AG04449 (cell line): ENCODE measurements around the gene MISFA.
"Not testable (repeated sequence)": the region's sequence is repeated elsewhere in the genome, so short reads cannot be mapped to it uniquely, and the experiment has no call there.

Experiments used
- CTCF ChIA-PET: fragments of 350-600 bp; formaldehyde crosslinking; extraction: SDS; loops from one replicate; lab custom pipeline; 2021; ENCODE audit warnings: antibody characterized with exemption; lab: Yijun Ruan, JAX
- POLR2A ChIA-PET: fragments of 400-600, 350-600 bp; formaldehyde crosslinking; extraction: SDS; loops from one replicate; lab custom pipeline; 2020; ENCODE audit warnings: antibody characterized with exemption, inconsistent platforms; lab: Yijun Ruan, JAX
- DNase-seq: peaks from one replicate; pipeline ENCODE4 v3.0.0-alpha.2; 2010; ENCODE audit warnings: low read depth, low spot score
- H3K4me3 ChIP-seq: 2 replicates; pipeline ENCODE4 v1.5.1; 2011; ENCODE audit warnings: low read depth, mild to moderate bottlenecking, control low read depth, low read length
- TF ChIP-seq, protein P1 (sequence below): IDR thresholded peaks from one replicate; pipeline ENCODE4 v1.5.1; 2011; ENCODE audit warnings: mild to moderate bottlenecking, moderate library complexity, low read length, control low read depth, inconsistent platforms; ENCODE audit not compliant: insufficient read depth; ENCODE audit errors: missing control alignments

Gene MISFA

DNA sequence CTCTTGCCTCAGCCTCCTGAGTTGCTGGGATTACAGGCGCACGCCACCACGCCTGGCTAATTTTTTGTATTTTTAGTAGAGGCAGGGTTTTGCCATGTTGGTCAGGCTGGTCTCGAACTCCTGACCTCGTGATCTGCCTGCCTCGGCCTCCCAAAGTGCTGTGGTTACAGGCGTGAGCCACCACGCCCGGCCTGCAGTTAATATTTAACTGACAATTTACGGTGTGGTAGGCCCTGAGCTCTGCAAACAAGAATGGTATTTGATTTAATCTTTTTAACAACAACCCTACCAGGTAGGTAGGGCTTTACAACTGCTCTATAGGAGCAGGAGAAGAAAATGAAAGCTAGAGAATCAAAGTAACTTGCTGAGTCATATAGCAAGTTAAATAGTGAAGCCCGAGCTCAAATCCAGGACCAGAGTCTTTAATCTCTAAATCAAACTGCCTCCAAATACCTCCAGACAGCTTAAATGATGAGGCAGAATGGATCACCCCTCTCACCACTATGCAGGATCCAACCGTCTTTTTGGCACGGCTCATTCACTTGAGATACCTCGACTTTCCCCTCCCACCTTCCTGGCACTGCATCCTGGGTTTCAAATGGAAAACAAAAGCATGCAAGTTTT is 20.5 kb upstream of the MISFA start:
- TF ChIP-seq, protein P1, sequence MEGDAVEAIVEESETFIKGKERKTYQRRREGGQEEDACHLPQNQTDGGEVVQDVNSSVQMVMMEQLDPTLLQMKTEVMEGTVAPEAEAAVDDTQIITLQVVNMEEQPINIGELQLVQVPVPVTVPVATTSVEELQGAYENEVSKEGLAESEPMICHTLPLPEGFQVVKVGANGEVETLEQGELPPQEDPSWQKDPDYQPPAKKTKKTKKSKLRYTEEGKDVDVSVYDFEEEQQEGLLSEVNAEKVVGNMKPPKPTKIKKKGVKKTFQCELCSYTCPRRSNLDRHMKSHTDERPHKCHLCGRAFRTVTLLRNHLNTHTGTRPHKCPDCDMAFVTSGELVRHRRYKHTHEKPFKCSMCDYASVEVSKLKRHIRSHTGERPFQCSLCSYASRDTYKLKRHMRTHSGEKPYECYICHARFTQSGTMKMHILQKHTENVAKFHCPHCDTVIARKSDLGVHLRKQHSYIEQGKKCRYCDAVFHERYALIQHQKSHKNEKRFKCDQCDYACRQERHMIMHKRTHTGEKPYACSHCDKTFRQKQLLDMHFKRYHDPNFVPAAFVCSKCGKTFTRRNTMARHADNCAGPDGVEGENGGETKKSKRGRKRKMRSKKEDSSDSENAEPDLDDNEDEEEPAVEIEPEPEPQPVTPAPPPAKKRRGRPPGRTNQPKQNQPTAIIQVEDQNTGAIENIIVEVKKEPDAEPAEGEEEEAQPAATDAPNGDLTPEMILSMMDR: no peak
- ChIA-PET CTCF (interaction anchor here (1.1 kb wide), 1 partner anchor 15 kb away, joined by 4 read pairs; no protein-coding TSS in a partner anchor), POLR2A (no interaction called here)
- H3K4me3 ChIP-seq: no peak overlapping the region
- DNase-seq: no peak

- ChIA-PET CTCF (interaction anchor here (1.1 kb wide), 1 partner anchor 16 kb away, joined by 4 read pairs; no protein-coding TSS in a partner anchor), POLR2A (interaction anchor here (0.6 kb wide), 1 partner anchor 269 kb away, joined by 3 read pairs; no protein-coding TSS in a partner anchor)
- DNase-seq: no peak
- no peak overlapping the region for H3K4me3 ChIP-seq
- TF ChIP-seq, protein P1: no peak
Measured at GRCh38 chr11:18580113-18580766, 19.3 kb upstream of the MISFA start.

GRCh38 chr11:18581825-18582224 is 17.8 kb upstream of the MISFA start:
- TF ChIP-seq, protein P1: no peak
- POLR2A ChIA-PET: no interaction called here
- no peak for DNase-seq
- CTCF ChIA-PET: no interaction called here
- H3K4me3 ChIP-seq: no peak overlapping the region

DNA sequence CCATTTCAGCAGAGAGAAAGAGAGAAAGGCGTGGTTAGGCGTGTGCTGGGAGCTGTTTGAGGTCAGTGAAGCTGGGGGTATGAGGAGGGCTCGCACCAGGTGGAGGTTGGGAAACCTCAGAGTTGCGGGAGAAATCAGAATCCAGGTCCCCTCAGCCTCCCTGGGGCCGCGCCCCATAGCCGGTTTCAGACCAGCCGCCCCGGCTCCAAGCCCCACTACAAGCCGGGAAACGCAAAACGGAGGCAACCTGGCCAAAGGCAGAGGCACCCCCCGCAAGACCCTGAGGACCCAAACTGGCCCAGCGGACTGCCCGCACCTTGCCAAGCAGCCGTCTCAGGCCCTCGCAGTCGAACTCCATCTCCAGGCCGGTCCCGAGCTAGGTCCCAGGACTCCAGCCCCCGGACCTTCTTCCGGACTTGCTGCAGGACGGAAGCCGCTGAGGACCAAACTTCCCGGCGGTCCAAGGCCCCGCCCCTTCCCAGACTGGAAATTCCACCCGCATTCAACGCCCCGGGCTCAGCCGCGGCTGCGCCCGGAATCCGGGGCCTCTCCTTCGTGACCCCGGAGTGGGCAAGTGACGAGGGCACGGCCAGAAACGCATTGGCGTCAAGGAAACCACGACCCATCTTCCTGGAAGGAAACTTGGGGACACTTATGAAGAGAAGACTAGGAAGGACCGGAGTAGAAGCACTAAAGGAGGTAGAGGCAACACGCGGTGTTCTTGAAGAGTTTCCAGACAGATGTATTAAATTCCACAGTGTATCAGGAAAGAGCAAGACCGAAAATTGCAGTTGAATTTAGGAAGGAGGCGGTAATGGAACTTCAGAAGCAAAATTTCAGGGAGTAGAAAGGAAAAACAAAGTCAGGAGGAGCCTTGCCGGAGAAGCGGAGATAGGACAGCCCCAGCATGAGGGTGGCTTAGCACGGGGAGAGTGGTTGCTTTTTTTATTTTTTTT is 11.0 kb upstream of the MISFA start, which contains the start of gene UEVLD:
TSS of gene UEVLD (minus strand) at position 438 of the 956 bp plus-strand sequence. CDS start at position 358, 80 bp downstream.
- peak; percentile 50 for DNase-seq
- ChIA-PET POLR2A (interaction anchor here (0.9 to 2.4 kb wide), 3 partner anchors 16 to 45 kb away, joined by 3 to 17 read pairs (median 4); partner anchors contain the start of gene SPTY2D1), CTCF (interaction anchor here (1.2 kb wide), 1 partner anchor 26 kb away, joined by 3 read pairs; no protein-coding TSS in a partner anchor)
- H3K4me3 ChIP-seq: peak within 1 kb of the TSS; percentile 95
- TF ChIP-seq, protein P1: no peak

- POLR2A ChIA-PET: no interaction called here
- CTCF ChIA-PET: interaction anchor here (1.1 to 2.1 kb wide), 2 partner anchors 13 to 140 kb away, joined by 3 to 6 read pairs; no protein-coding TSS in a partner anchor
- H3K4me3 ChIP-seq: no peak overlapping the region
- TF ChIP-seq, protein P1: no peak
- DNase-seq: no peak
Measured at GRCh38 chr11:18590571-18590970, 9.0 kb upstream of the MISFA start.

DNA sequence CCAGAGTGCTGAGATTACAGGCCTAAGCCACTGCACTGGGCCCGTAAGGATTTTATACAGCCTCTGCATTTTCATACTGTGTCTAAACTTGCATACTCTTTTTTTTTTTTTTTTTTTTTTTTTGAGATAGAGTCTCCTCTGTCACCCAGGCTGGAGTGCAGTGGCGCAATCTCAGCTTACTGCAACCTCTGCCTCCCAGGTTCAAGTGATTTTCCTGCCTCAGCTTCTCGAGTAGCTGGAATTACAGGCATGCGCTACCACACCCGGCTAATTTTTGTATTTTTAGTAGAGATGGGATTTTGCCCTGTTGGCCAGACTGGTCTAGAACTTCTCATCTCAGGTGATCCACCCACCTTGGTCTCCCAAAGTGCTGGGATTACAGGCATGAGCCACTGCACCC is 5.5 kb upstream of the MISFA start:
- CTCF ChIA-PET, POLR2A ChIA-PET, H3K4me3 ChIP-seq, DNase-seq: not testable (repeated sequence)
